IMR-90 (cell line): Measurements from ENCODE around the gene TIPARP. TPM values are rescaled to one million over a fixed set of nuclear protein-coding genes. Genes with fewer than 3 reads are reported as not detected.
A peak's percentile ranks its signal among the peaks of the same experiment; 100 is the strongest.

Experiments
- ATAC-seq: fragments of 200-7000 bp; cut with Tn5 transposase; 2 replicates; pipeline ENCODE4 v1.9.1; 2020; ENCODE audit warnings: low read depth, mild to moderate bottlenecking, moderate library complexity
- BruUV-seq: library from RNA; stranded (reverse); fragments of 400-500 nt; replicated peaks from 2 replicates; lab custom pipeline; 2021; lab: Mats Ljungman, UMichigan
- CTCF ChIA-PET: fragments of 300-600 bp; formaldehyde crosslinking; extraction: SDS; loops from one replicate; lab custom pipeline; 2021; ENCODE audit warnings: antibody characterized with exemption; lab: Yijun Ruan, JAX
- POLR2A ChIA-PET: fragments of 300-600 bp; sonication (Branson Sonifier 250); formaldehyde crosslinking; loops from one replicate; lab custom pipeline; 2022; ENCODE audit warnings: antibody characterized with exemption; ENCODE audit not compliant: unreplicated experiment; lab: Charles Lee
- DNase-seq: peaks from one replicate; pipeline ENCODE4 v3.0.0; 2013
- H2AFZ ChIP-seq: replicated peaks from 2 replicates; pipeline ENCODE3; 2013; ENCODE audit warnings: low read length, mild to moderate bottlenecking; ENCODE audit not compliant: poor library complexity
- H2AK5ac ChIP-seq: 2 replicates; pipeline ENCODE4 v1.6.1; 2013; ENCODE audit warnings: low read depth, low read length, inconsistent platforms
- H2AK9ac ChIP-seq: replicated peaks from 2 replicates; pipeline ENCODE3; 2013; ENCODE audit warnings: mild to moderate bottlenecking, low read depth, low read length, moderate library complexity; ENCODE audit not compliant: poor library complexity
- H2BK120ac ChIP-seq: 2 replicates; pipeline ENCODE4 v1.6.1; 2013; ENCODE audit warnings: low read depth, low read length, inconsistent platforms
- H2BK15ac ChIP-seq: 3 replicates; pipeline ENCODE4 v1.6.1; 2013; ENCODE audit warnings: low read depth, low read length, inconsistent platforms
- H2BK20ac ChIP-seq: 2 replicates; pipeline ENCODE4 v1.6.1; 2013; ENCODE audit warnings: low read depth, mild to moderate bottlenecking, inconsistent platforms, low read length, moderate library complexity
- H2BK5ac ChIP-seq: 2 replicates; pipeline ENCODE4 v1.6.1; 2013; ENCODE audit warnings: mild to moderate bottlenecking, low read depth, low read length, inconsistent platforms; ENCODE audit not compliant: poor library complexity, severe bottlenecking
- H3K14ac ChIP-seq: replicated peaks from 2 replicates; pipeline ENCODE4 v1.6.1; 2013; ENCODE audit warnings: low read depth, low read length, inconsistent platforms
- H3K18ac ChIP-seq: 2 replicates; pipeline ENCODE4 v1.6.1; 2013; ENCODE audit warnings: low read depth, low read length, control low read depth
- H3K23ac ChIP-seq: 2 replicates; pipeline ENCODE4 v1.6.1; 2013; ENCODE audit warnings: low read depth, low read length, inconsistent platforms
- H3K27ac ChIP-seq: 2 replicates; pipeline ENCODE4 v1.5.1; 2013; ENCODE audit warnings: mild to moderate bottlenecking, control low read depth, low read length; ENCODE audit not compliant: insufficient read depth
- H3K27me3 ChIP-seq: 2 replicates; pipeline ENCODE4 v1.6.1; 2013; ENCODE audit warnings: low read length; ENCODE audit not compliant: control insufficient read depth, insufficient read depth
- H3K36me3 ChIP-seq: 2 replicates; pipeline ENCODE4 v1.6.1; 2013; ENCODE audit warnings: low read length, mixed read lengths; ENCODE audit not compliant: control insufficient read depth, insufficient read depth
- H3K4ac ChIP-seq: 2 replicates; pipeline ENCODE4 v1.6.1; 2013; ENCODE audit warnings: low read depth, low read length, inconsistent platforms
- H3K4me1 ChIP-seq: 2 replicates; pipeline ENCODE4 v1.6.1; 2013; ENCODE audit warnings: low read length, mixed read lengths; ENCODE audit not compliant: control insufficient read depth, insufficient read depth
- H3K4me2 ChIP-seq: 2 replicates; pipeline ENCODE4 v1.6.1; 2013; ENCODE audit warnings: low read depth, mild to moderate bottlenecking, control low read depth, low read length, moderate library complexity
- H3K4me3 ChIP-seq: 2 replicates; pipeline ENCODE4 v1.5.1; 2013; ENCODE audit warnings: low read depth, mild to moderate bottlenecking, control low read depth, low read length, moderate library complexity; ENCODE audit not compliant: insufficient read depth
- H3K56ac ChIP-seq: 2 replicates; pipeline ENCODE4 v1.6.1; 2013; ENCODE audit warnings: low read length, inconsistent platforms; ENCODE audit not compliant: insufficient read depth; ENCODE audit errors: extremely low read depth
- H3K79me1 ChIP-seq, 2 experiments: 2 replicates each; pipeline ENCODE4 v1.6.1; 2013; ENCODE audit warnings: low read length in 2 of 2, inconsistent platforms in 1 of 2, low read depth in 1 of 2
- H3K9ac ChIP-seq: 2 replicates; pipeline ENCODE4 v1.6.1; 2013; ENCODE audit warnings: low read depth, low read length, control low read depth
- H3K9me1 ChIP-seq: 2 replicates; pipeline ENCODE4 v1.6.1; 2013; ENCODE audit warnings: low read length, inconsistent platforms; ENCODE audit not compliant: insufficient read depth
- H3K9me3 ChIP-seq: 2 replicates; pipeline ENCODE4 v1.6.1; 2013; ENCODE audit warnings: low read length; ENCODE audit not compliant: control insufficient read depth, insufficient read depth
- H4K20me1 ChIP-seq: 2 replicates; pipeline ENCODE4 v1.6.1; 2013; ENCODE audit warnings: low read length, inconsistent platforms; ENCODE audit not compliant: insufficient read depth
- H4K5ac ChIP-seq: 2 replicates; pipeline ENCODE4 v1.6.1; 2013; ENCODE audit warnings: mild to moderate bottlenecking, low read depth, low read length, control low read depth
- H4K8ac ChIP-seq, 2 experiments: 2 replicates each; pipeline ENCODE4 v1.6.1; 2013; ENCODE audit warnings: low read depth in 2 of 2, low read length in 2 of 2, control low read depth in 1 of 2, inconsistent platforms in 1 of 2
- H4K91ac ChIP-seq: 2 replicates; pipeline ENCODE4 v1.6.1; 2013; ENCODE audit warnings: low read depth, low read length, inconsistent platforms; ENCODE audit not compliant: insufficient read depth
- BHLHE40 ChIP-seq: fragments of 150-350 bp; IDR thresholded peaks from 2 replicates; pipeline ENCODE4 v1.6.1; 2016; ENCODE audit warnings: mild to moderate bottlenecking, low read depth, low read length
- CEBPB ChIP-seq: IDR thresholded peaks from 2 replicates; pipeline ENCODE4 v1.6.1; 2012; ENCODE audit warnings: low read depth, low read length, improper control_type of control experiment
- CHD1 ChIP-seq: IDR thresholded peaks from 2 replicates; pipeline ENCODE4 v1.6.1; 2012; ENCODE audit warnings: low read depth, low read length, improper control_type of control experiment
- MAFK ChIP-seq: IDR thresholded peaks from 2 replicates; pipeline ENCODE4 v1.6.1; 2012; ENCODE audit warnings: low read depth, low read length, improper control_type of control experiment
- RAD21 ChIP-seq: IDR thresholded peaks from 2 replicates; pipeline ENCODE4 v1.6.1; 2012; ENCODE audit warnings: low read length, improper control_type of control experiment
- RCOR1 ChIP-seq: IDR thresholded peaks from 2 replicates; pipeline ENCODE4 v1.6.1; 2012; ENCODE audit warnings: mild to moderate bottlenecking, low read length, improper control_type of control experiment; ENCODE audit not compliant: insufficient replicate concordance
- WGBS, 2 experiments: methylation state at CpG; one replicate each; pipeline versions ENCODE4 v1.1.5 to v1.1.7; 2013; ENCODE audit warnings: missing lambda C conversion rate in 2 of 2; ENCODE audit not compliant: insufficient read length in 1 of 2; ENCODE audit errors: extremely low coverage in 2 of 2; 5-methylcytosine and 5-hydroxymethylcytosine counted together
- dilution Hi-C: fragments of 300-500 bp; cut with HindIII; formaldehyde crosslinking; loops from one replicate; pipeline ENCODE4 v1.14.3; 2018; ENCODE audit warnings: low sequenced_read_pairs; ENCODE audit not compliant: unreplicated experiment
- in situ Hi-C: fragments of 300-500 bp; cut with MboI; formaldehyde crosslinking; loops from 3 replicates; pipeline ENCODE4 v1.14.3; 2019; ENCODE audit warnings: low sequenced_read_pairs, inconsistent platforms, mixed read lengths
- intact Hi-C: fragments of 100-400 bp; cut with micrococcal nuclease; formaldehyde crosslinking; loops from 2 replicates; pipeline ENCODE4 v1.10.0; 2022
- polyA plus RNA-seq, 3 experiments: library from polyadenylated mRNA; depleted of rRNA; stranded (reverse); fragments of >200 nt; gene quantifications; 2 replicates each; pipeline ENCODE4 v1.2.3, GENCODE V29; 2012; ENCODE audit warnings: low replicate concordance in 1 of 3
- total RNA-seq: library from RNA; depleted of rRNA; stranded (reverse); fragments of >200 nt; gene quantifications from 2 replicates; pipeline ENCODE4 v1.2.3, GENCODE V29; 2012

The TIPARP gene
- total and polyA plus RNA-seq, 2 of the 4 experiments (the other 2 are of a cell fraction) = 12.6 to 70.8 TPM

DNA sequence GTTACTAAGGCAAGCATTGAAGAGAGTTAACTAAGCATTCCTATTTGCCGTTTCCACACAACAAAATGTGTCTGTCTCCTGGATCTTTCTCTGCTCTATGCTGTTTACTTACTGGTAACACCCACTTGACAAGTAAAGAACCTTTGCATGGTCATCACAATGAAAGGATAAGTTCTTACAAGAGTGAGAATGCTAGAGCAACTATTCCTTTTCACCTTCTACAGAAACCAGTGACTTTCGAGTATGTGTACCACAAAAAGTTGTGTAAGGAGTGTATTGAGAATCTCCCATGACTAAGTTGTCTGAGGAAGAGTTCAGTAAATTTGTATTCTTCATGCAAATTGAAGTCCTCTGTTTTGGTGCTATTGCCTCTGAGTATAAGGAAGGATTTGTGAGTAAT lies 10.8 kb downstream of the TIPARP start:
- Histone ChIP-seq H3K23ac (peak overlapping the region; percentile 28), H3K18ac (peak overlapping the region; percentile 28; the same call in 1 of the 2 replicates), H4K8ac (no peak overlapping the region), H3K4me2 (peak overlapping the region; percentile 89), H3K9me3 (no peaks in the 10 kb centered on the region), H3K9me1 (peaks cover 13% of the 10 kb centered on the region), H2AFZ (no peak overlapping the region), H3K27ac (peak overlapping the region; percentile 19; the same call in 1 of the 2 replicates), H4K20me1 (peaks cover 81% of the 10 kb centered on the region), H4K5ac (no peak overlapping the region), H2BK5ac (peak overlapping the region; percentile 34), H3K27me3 (no peaks in the 10 kb centered on the region), H2BK120ac (no peak overlapping the region; the same call in 1 of the 2 replicates), H3K4me3 (no peak overlapping the region), H2AK5ac (0 out of 2 replicates have a peak overlapping the region, but pooled peaks have one; percentile 43), H3K4me1 (peaks cover 29% of the 10 kb centered on the region), H2AK9ac (no peak overlapping the region), H3K36me3 (peaks cover 13% of the 10 kb centered on the region), H2BK20ac (no peak overlapping the region), H3K79me1 (peaks cover 7 to 45% of the 10 kb centered on the region in 2 experiments; a peak in 3 of 4 replicates), H2BK15ac (peak overlapping the region; percentile 32; the same call in 2 of the 3 replicates), H3K56ac (peak overlapping the region; percentile 49; the same call in 1 of the 2 replicates), H3K14ac (peak overlapping the region; percentile 53), H3K4ac (no peak overlapping the region), H3K9ac (no peak overlapping the region), H4K91ac (no peak overlapping the region)
- dilution Hi-C loops = no loop called here
- no TSS peak for BruUV-seq
- intact Hi-C loops = no loop called here
- peak; percentile 53 for DNase-seq
- in situ Hi-C loops = loop anchor here (5.0 kb wide), 3 partner anchors 132 to 452 kb away; no protein-coding TSS in a partner anchor
- TF ChIP-seq CHD1 (no peak), RCOR1 (no peak), CEBPB (peak; percentile 23; the same call in 1 of the 2 replicates), MAFK (peak; percentile 26; the same call in 1 of the 2 replicates), BHLHE40 (no peak), RAD21 (no peak)
- ATAC-seq = peak; percentile 28
- ChIA-PET CTCF (interaction anchor here (0.7 kb wide), 1 partner anchor 273 kb away, joined by 3 read pairs; no protein-coding TSS in a partner anchor), POLR2A (interaction anchor here (0.6 kb wide), 1 partner anchor 189 kb away, joined by 4 read pairs; no protein-coding TSS in a partner anchor)
- WGBS, 2 experiments = no CpG with 5 or more reads among the region's 2 CpGs
